HG03565 (cell line): ENCODE results near the gene RBMS3.
A peak's percentile ranks its signal among the peaks of the same experiment; 100 is the strongest.
"Not testable (repeated sequence)": the region's sequence is repeated elsewhere in the genome, so short reads cannot be mapped to it uniquely, and the experiment has no call there.

Experiments used
- ATAC-seq: cut with Tn5 transposase; IDR thresholded peaks from one replicate; pipeline ENCODE4 v1.9.1; 2021; ENCODE audit warnings: mild to moderate bottlenecking, moderate library complexity; ENCODE audit not compliant: unreplicated experiment

The RBMS3 gene

DNA sequence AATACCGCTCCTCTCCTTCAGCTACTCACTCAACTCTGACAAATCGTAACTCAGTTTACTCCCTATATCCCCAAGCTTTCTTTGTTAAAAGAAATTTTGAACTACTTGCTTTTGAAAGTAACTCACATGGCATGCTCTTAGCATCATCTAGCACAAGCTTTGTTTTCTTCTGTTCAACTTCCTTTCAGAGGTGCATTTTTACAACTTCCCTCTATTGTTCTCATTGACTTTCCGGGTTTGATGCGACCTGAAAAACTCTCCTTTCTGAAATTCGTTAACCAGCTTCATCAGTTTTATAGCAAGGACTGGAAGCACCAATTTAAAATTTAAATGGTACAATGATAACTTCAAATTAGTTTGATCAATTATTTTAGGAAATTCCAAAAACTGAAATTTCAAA, 696.0 kb downstream of the RBMS3 start:
- no peak for ATAC-seq

DNA sequence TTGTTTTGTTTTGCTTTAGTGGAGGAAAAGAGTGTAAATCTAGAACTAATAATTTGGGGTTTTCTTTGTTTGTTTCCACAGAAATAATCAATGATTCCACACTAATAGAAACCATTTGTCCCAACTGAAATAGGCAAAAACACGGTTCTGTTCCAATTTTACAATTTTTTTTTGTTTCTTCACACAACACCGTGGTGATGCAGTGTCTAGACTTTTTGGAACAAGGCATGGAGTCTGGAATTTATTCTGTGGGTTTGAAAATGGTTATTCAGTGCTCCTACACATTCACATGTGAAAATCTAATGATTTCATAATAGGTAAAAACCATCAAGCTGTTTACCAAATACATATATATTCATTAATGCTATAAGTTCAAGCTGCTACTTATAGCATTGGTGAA, 696.5 kb downstream of the RBMS3 start:
- no peak for ATAC-seq

DNA sequence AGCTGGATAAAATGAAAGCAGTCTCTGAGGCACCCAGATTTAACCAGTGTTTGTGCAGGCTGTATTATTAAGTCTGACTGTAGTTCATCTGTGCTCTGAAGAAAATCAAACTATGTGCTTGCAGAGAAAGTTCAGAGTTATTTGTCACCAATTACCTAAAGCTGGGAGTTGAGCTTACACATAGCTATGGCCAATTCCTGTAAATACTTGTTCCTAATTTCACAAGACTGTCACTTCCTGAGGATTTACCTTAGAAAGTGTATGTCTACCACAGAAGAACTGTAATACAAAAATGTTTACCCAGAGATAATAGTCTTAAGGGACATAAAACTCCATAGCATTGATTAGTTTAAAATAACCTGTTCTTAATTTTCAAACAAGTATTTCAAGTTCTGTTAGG, 697.2 kb downstream of the RBMS3 start:
- no peak for ATAC-seq

DNA sequence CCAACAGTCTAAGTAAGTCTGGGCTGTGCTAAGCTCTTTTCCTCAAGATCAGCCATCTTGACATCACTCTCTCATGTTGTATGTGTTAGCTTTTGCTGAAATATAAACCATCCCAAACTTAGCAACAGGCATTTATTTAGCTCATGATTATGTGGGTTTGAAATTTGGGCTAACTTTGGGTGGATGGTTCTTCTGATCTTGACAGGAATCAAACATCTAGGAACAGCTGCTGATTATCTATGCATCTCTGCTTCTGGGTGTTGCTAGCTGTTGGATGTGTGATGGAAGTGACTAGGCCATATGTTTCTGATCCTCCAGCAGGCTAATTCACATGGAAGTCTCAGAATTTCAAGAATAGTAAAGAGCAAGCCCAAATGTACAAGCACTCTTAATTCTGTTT, 710.3 kb downstream of the RBMS3 start:
- no peak for ATAC-seq

DNA sequence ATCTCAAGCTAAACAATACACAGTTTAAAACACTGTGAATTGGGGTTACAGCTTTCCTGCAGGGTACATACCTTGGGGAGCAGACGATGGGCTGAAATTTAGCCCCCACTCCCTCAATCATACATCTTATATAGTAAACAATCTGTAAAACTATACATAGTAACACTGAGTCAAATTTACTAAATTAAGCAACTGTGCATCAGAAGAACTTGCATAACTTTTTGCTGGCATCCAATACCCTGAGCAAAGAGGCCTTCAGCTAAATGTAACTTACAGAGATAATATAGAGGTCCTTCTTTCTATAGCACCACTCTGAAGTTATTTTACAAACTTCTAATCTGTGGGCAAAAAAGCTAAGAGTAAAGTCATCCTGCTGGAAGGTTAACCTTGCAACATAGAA, 721.9 kb downstream of the RBMS3 start:
- no peak for ATAC-seq

DNA sequence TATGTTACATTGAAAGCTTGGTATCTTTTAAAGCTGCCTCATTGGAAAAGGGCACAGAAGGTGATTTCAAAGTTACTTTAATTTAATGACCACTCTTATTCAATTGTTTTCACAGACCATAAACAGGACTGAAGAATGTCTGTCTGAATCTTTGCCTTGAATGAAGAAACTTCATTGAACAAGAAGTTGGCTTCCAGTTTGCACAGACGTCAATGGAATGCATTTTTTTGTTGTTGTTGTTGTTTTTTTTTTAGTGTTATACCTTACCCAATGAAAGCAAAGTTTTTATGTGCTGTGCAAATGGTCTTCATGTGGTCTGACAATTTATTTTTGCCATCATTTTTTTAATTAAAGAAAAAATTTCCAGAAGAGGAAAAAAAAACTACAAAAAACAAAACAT, 722.9 kb downstream of the RBMS3 start:
- no peak for ATAC-seq

DNA sequence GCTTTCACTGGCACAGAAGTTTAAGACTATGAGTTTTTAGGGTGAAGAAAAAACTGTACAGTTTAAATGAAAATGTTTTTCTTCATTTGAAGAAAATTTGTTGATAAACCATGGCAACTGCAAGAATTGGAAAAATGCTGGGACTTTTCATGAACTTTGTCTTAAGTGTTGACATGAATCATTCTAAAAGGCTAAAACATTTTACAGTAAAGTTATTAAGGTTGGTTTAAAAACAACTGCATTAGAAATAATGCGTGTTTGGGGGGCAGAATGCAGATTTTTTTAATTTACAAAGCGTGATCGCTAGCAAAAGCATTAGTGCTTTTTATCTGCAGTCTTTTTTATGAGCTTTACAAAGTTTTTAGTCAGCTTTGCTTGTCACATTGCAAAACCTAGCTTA, 723.6 kb downstream of the RBMS3 start:
- no peak for ATAC-seq

DNA sequence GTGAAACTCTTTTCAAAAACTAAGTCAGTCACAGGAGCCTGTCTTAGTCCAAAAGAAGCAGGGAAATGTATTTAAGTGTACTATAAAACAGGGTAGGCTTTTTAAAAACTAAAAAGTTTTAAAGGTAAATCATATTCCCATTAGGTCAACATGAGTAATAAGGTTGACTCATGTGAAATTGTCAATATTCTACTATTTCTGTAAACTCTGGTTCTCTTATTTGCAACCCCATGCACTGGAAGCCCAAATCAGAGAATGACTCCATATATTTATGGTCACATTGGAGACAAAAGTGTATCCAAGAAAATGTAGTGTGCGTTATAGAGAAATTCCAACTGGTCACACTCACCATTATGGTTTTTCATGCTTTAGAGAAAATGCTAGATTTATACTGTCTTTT, 725.2 kb downstream of the RBMS3 start:
- ATAC-seq: no peak

DNA sequence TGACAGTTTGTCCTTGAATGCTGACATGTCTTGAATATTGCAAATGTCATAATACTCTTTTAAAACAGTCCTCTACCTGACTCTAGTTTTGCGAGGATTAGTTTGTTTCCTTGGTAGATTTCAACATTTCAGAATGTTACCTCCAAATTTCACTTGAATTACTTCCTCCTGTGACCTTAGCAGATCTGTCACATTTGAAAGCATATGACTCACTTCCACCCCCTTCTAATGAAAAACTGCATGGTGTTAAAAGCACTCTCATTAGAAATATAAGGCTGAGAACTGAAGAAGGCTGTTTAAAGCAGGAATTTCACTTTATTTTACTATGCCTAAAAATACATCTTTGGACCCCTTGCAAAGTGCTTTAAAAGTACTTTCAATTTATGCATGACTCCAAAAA, 726.8 kb downstream of the RBMS3 start:
- no peak for ATAC-seq

DNA sequence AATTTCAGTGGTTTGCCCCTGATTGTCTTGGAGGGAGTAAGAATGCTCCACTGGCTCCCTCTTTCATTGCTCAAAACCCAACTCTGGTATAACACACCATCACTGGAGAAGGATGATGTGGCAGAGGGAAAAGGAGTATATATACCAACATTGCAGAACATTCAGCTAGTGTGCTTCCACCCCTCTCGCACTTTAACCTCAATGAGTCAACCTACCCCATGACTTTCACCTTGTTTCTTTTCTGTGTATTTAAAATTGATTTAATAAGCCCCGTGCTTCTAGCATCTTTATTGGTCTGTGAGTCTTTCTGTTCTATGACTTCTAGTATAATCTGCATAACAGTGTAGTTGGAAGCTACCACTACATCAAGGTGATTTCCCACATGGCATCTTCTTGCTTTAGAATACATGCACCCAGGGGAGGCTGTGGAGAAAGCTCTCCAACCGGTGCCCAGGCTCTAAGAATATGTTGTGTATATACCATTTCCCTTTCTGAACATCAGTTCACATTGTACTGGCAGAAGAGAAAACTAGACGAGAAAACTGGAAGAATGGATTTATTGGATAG, 730.4 kb downstream of the RBMS3 start:
- no peak for ATAC-seq

DNA sequence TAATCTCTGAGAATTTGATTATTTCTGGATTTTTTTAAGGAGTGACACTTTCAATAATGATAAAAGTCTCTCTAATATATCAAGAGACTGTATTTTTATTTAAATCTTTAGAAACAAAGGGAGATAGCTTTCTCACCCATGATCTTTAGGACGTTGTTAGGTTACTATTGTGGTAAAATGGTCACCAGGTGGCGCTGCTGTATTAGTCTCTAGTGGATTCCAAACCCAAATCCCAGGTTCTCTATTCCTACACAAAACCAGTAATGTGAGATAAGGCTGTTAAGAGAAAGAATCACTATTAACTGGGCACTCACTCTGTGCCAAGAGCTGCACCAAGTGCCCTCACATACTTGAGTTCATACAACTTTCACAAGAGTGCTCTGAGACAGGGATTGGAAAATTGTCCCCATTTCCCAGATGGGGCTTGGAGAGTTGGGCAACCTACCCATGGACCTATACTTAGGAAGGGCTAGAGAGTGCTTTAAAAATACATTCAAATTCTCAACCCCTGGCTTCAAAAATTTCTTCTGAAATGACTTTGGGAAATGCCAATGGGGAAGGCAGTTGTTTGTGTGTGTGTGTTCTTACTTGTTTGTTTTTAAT, 732.2 kb downstream of the RBMS3 start:
- no peak for ATAC-seq

DNA sequence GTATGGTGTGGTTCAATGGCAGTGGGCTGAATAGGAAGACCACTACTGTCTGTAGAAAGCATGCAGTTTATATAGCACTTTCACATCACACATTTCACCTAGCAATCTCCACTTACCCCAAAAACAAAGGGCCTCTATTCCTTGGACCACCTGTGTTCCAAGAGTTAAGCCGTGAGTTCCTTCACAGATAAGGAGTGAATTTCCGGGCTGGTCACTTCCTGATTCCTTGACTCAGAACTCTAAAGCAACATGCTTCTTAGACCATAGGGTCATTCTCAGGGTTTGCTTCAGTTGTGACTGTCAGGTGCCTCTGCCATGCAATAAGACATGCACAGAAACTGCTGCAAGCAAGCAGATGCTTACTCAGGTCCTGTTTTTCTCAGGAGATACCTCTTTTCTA, 737.0 kb downstream of the RBMS3 start:
- ATAC-seq: no peak

DNA sequence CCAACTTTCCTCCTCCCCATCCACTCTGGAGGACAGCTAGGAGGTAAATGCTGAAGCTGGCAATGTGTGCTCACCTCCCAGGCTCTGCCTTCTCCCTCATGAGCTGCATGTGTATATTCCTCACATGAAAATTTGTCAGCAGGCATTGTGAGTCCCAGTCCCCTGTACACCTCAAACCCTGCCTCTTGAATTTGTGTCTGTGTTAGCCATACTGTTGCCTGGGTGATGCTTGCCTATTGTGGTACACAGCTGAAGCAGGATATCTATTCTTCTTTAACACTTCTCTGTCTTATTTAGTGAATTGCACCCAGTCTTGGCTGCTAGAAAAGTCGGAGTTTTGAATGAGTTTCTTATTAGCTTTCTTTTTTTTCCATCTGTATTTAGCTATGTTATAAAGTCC, 739.5 kb downstream of the RBMS3 start:
- ATAC-seq: no peak

DNA sequence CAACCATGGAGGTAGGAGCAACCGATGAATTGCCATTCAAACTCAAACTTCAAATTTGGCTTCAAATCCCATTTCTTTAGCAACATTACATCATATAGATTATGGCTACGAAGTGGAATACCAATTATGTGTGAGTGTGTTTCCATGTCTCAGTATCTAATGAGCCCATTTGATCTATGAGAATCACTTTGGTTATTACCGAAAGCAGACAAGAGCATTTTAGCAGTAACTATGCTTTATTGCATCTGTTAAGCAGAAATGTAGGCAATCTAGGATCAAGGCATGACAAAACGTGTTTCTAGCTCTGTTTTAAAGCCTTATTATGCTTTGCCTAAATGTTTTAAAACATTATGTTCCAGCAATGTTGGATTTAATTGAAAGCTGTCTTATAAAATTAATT, 743.6 kb downstream of the RBMS3 start:
- ATAC-seq: no peak

DNA sequence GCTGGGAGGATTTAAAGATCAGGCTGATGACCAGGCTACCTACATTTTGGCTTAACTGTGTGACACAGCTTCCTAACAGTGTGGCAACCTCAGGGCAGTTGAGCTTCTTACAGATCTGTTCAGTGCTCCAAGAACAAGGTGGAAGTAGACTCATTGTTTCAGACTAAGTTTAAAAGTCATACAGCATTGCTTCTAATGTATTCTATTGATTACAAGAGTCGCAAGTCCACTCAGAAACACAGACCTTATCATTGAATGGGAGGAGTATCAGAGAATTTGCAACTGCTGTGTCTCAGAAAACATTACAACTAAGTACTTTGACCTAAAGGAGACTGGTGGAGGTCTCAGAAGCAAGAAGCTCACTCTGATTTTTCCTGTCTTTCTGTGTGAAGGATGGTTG, 746.0 kb downstream of the RBMS3 start:
- no peak for ATAC-seq

DNA sequence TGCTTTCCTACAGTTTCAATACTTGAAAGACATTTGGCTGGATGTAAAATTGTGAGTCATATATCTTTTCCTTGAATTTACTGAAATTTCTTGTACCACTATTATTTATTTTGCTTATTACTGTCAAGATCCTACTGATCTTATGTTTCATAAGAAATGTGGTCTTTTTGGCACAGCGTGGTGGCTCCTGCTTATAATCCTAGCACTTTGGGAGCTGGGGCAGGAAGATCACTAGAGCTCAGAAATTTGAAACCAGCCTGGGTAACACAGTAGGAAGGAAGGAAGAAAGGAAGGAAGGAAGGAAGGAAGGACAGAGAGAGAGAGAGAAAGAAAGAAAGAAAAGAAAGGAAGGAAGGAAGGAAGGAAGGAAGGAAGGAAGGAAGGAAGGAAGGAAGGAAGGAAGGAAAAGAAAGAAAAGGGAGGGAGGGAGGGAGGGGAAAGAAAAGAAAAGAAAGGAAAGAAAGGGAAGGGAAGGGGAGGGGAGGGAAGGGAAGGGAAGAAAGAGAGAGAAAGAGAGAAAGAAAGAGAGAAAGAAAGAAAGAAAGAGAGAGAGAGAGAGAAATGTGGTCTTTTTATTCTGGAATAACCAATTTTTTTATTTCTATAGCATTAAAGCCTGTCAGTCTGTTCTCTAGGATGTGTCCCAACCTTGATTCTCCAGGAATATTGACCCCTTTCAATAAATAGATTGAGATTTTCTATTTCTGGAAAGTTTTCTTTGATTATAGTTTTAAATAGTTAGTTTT, 753.5 kb downstream of the RBMS3 start:
- ATAC-seq: no peak

DNA sequence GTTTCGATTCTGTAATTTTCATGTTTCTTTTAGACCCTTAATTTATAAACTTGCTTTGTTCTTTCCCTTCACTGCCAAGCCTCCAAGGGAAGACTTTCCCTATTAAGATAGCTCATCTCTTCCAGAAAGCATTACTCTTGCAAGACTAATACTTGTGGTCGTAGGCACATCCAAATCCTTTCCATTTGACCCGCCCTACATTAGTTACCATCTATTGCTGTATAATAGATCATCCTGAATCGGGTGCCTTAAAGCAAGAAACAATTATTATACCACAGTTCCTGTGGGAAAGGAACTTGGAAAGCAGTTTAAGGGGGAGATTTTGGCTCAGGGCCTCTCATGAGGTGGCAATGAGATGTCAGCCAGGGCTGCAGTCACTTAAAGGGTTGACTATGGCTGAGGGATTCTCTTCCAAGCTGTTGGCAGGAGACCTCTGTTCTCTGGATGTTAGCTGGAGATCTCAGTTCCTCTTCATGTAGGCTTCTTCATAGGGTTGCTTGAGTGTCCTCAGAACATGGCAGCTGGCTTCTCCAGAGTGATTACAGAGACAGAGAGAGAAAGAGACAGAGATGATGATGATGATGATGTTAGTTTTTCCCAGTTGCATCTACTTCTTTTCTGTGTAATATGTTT, 755.2 kb downstream of the RBMS3 start:
- ATAC-seq: no peak

DNA sequence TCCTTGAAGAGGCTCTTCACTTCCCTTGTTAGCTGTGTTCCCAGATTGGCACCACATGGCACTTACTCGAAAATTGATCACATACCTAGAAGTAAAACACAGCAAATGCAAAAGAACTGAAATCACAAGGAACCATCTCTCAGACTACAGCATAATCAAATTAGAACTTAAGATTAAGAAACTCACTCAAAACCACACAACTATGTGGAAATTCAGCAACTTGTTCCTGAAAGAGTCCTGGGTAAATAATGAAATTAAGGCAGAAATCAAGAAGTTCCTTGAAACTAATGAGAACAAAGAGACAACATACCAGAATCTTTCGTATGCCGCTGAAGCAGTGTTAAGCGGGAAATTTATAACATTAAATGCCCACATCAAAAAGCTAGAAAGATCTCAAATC, 759.3 kb downstream of the RBMS3 start:
- ATAC-seq: no peak

DNA sequence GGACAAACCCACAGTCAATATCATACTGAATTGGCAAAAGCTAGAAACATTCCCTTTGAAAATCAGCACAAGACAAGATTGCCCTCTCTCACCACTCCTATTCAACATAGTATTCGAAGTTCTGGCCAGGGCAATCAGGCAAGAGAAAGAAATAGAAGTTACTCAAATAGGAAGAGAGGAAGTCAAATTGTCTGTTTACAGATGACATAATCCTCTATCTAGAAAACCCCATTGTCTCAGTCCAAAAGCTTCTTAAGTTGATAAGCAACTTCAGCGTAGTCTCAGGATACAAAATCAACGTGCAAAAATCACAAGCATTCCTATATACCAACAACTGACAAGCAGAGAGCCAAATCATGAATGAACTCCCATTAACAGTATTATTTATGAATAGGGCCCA, 760.6 kb downstream of the RBMS3 start:
- not testable (repeated sequence) for ATAC-seq

DNA sequence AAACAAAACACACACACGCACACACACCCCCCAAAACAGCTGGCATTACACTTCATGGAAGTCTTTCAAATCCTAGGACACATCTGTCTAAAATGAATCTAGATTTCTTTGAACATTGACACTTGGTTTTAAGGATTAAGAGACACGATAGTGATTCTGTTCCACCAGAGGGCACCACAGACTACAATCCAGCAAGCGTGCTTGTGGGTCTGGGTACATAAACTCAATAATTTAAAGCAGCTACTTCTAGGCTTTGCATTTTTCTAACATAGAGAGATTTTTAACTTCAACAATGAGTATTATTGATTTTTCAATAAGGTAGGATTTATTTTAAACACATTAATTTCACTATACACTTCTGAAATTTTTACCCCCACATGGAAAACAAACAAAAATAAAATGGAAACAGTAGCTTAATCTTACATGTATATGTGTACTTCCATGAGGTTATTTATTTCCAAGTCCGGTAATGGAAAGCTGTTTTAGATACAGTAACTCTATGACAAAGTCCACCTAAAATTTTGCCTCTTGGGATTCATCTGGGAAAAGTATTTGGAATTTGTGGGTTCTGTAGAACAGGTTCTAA, 761.5 kb downstream of the RBMS3 start:
- peak; percentile 53 for ATAC-seq

DNA sequence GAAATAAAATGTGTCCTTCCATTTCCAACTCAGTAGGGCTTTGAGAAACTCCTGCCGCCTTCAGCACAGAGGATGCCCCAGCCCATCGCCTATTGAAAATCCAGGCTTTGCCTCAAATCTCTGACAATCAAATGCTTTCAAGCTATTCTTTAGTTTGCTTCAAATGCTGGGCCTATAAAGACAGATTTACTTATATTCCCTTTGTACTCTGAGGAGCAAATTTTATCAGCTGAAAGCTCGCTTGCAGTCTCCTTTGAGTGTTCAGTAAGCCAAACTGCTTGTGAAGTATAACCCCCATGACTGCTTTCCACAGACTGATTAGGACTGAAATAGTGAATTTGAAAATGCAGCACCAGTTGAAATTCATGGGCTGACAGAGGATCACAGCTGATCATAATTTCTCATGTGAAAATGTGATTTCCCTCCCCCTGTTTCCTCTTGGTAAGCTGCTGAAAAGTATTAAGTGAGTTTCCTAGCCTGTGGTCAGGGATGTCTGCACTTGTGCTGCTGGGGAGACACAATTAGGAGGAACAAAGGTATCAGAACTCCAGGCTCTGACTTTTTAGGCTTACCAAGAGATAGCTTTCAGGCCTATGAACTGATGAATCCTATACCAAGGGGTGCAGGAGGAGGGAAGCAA, 762.2 kb downstream of the RBMS3 start:
- no peak for ATAC-seq
